Right ventricle myocardium superior (tissue), 1 donor: Measurements from ENCODE around the gene METTL26. TPM values are rescaled to one million over a fixed set of nuclear protein-coding genes. Genes with fewer than 3 reads are reported as not detected.

Source experiments
- ATAC-seq: fragments of 200-7000 bp; cut with Tn5 transposase; one replicate; pipeline ENCODE4 v1.9.1; 2020; ENCODE audit warnings: mild to moderate bottlenecking; ENCODE audit not compliant: poor library complexity
- DNase-seq: peaks from one replicate; pipeline ENCODE4 v3.0.0-alpha.2; 2020
- intact Hi-C: fragments of 100-400 bp; cut with DNase I; formaldehyde crosslinking; loops from one replicate; pipeline ENCODE4 v1.11.2; 2022
- long read RNA-seq: library from polyadenylated mRNA; unstranded; transcript quantifications from one replicate; pipeline ENCODE4 v2.0.0, GENCODE V29; 2021
- total RNA-seq: library from RNA; stranded (reverse); fragmentation: NEBNext Ultra II Directional; extraction: Animal tissue kit (Norgen Biotek cat#: 25700); gene quantifications from one replicate; pipeline ENCODE4 v1.2.1, GENCODE V29; 2021
- donor health status: DM: no; HTN: yes; CAD: no; lungs with severe emphysema.

Gene METTL26
- 52.5 TPM for total RNA-seq
- long read RNA-seq, transcript METTL26-203 (4 exons, 604 nt): minor isoform, 5 of 79 reads
- long read RNA-seq, transcript METTL26-201 (6 exons, 794 nt): major isoform, 28 of 79 reads
- long read RNA-seq, transcript METTL26-205 (5 exons, 726 nt): minor isoform, 11 of 79 reads
- long read RNA-seq, transcript METTL26-206 (3 exons, 1,710 nt): minor isoform, 5 of 79 reads
- long read RNA-seq, partial matches to known transcripts: 8 of 79 reads
- long read RNA-seq, other reads (novel, unspliced or antisense): 12 of 79 reads

GRCh38 chr16:636206-637080 is at the start of gene METTL26:
Gene METTL26, minus strand, starts transcription at chr16:636305. Its CDS starts 15 bp downstream, at chr16:636290.
- peak; percentile 98 for DNase-seq
- peak; percentile 91 for ATAC-seq
- intact Hi-C loops: loop anchor here (5.0 kb wide), 1 partner anchor 49 kb away; no protein-coding TSS in a partner anchor

- no peak for DNase-seq
- ATAC-seq: no peak
- intact Hi-C loops: no loop called here
These were observed 49.0 kb upstream of the METTL26 start for GRCh38 chr16:684961-685696.

- intact Hi-C loops: no loop called here
- ATAC-seq (peak; percentile 76), DNase-seq (peak; percentile 99)
These were observed 48.1 kb upstream of the METTL26 start, which contains the start of gene JMJD8 for GRCh38 chr16:684071-684794. Gene JMJD8, minus strand, starts transcription at chr16:684334. Its CDS starts 15 bp downstream, at chr16:684319.

GRCh38 chr16:683396-684070 is 47.4 kb upstream of the METTL26 start:
- intact Hi-C loops: no loop called here
- ATAC-seq: no peak
- DNase-seq: no peak

- DNase-seq (no peak), ATAC-seq (no peak)
- intact Hi-C loops: no loop called here
These were observed 46.6 kb upstream of the METTL26 start for GRCh38 chr16:682493-683395.

GRCh38 chr16:681746-682427 is 45.8 kb upstream of the METTL26 start:
- intact Hi-C loops: no loop called here
- ATAC-seq: no peak
- DNase-seq: no peak

- intact Hi-C loops: no loop called here
- no peak for ATAC-seq
These were observed 45.1 kb upstream of the METTL26 start for GRCh38 chr16:680967-681745.

GRCh38 chr16:680625-680945 is 44.5 kb upstream of the METTL26 start:
- DNase-seq (no peak), ATAC-seq (no peak)
- intact Hi-C loops: no loop called here

More at GRCh38 chr16:680967-681745, 45.1 kb upstream of the METTL26 start:
- peak; percentile 72 for DNase-seq

- ATAC-seq (peak; percentile 77), DNase-seq (peak; percentile 91)
- intact Hi-C loops: no loop called here
These were observed 43.9 kb upstream of the METTL26 start, which contains the start of gene STUB1 for GRCh38 chr16:679814-680624. Gene STUB1, plus strand, starts transcription at chr16:680410. Its CDS starts 116 bp downstream, at chr16:680526.

GRCh38 chr16:678858-679813 is 43.0 kb upstream of the METTL26 start:
- intact Hi-C loops: no loop called here
- DNase-seq (peak; percentile 85), ATAC-seq (peak; percentile 45)

- ATAC-seq: no peak
- intact Hi-C loops: no loop called here
- no peak for DNase-seq
These were observed 42.2 kb upstream of the METTL26 start for GRCh38 chr16:678209-678857.

- DNase-seq (no peak), ATAC-seq (no peak)
- intact Hi-C loops: no loop called here
These were observed 41.4 kb upstream of the METTL26 start for GRCh38 chr16:677316-678190.

- intact Hi-C loops: no loop called here
- ATAC-seq (no peak), DNase-seq (no peak)
These were observed 40.8 kb upstream of the METTL26 start for GRCh38 chr16:676913-677312.
